Lung microvascular endothelial cell (primary cell): ENCODE data around the gene LDHAL6B. TPM values are rescaled to one million over a fixed set of nuclear protein-coding genes. Genes with fewer than 3 reads are reported as not detected.
A peak's percentile ranks its signal among the peaks of the same experiment; 100 is the strongest.
"Not testable (repeated sequence)": the region's sequence is repeated elsewhere in the genome, so short reads cannot be mapped to it uniquely, and the experiment has no call there.

Experiments used
- DNase-seq, 2 donors: peaks; one replicate each; pipeline versions ENCODE4 v3.0.0 to v3.0.0-alpha.2; 2010; ENCODE audit warnings: low read depth in 2 of 2
- total RNA-seq: library from RNA; depleted of rRNA; stranded (reverse); fragments of >200 nt; gene quantifications from 2 replicates; pipeline ENCODE4 v1.2.1, GENCODE V29; 2014

LDHAL6B gene
- total RNA-seq: not detected in 2 replicates

DNA sequence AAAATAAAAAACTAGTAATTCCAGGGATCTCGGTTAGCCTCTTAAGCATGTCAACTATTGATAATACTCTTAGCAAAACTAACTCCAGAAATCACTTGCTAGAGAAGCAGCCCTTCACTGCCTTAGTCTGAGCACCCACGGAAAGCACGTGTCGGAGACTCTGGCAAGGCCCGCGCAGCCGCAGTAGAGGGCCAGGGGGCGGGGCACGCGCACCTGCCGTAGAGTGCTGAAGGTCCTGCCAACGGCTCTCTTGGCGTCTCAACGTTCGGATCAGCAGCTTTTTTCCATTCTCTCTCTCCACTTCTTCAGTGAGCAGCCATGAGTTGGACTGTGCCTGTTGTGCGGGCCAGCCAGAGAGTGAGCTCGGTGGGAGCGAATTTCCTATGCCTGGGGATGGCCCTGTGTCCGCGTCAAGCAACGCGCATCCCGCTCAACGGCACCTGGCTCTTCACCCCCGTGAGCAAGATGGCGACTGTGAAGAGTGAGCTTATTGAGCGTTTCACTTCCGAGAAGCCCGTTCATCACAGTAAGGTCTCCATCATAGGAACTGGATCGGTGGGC is at the start of gene LDHAL6B:
Gene LDHAL6B (plus strand): TSS at position 221 of the 561 bp plus-strand sequence. CDS start 98 bp downstream, at position 319.
- DNase-seq: no peak

DNA sequence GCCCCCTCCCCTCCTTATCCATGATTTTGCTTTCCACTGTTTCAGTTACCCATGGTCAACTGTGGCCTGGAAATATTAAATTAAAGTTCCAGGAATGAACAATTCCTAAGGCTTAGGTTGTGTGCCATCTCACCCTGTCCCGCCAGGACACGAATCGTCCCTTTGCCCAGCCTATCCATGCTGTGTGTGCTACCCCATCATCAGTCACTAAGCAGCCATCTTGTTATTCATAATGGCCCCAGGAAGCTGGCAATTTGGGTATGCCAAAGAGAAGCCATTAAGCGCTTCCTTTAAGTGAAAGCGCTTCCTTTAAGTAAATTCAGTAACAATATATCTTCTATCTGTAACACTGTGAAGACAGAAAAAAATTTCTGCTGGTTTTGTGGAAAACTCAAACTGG is 49.2 kb upstream of the LDHAL6B start:
- no peak for DNase-seq

DNA sequence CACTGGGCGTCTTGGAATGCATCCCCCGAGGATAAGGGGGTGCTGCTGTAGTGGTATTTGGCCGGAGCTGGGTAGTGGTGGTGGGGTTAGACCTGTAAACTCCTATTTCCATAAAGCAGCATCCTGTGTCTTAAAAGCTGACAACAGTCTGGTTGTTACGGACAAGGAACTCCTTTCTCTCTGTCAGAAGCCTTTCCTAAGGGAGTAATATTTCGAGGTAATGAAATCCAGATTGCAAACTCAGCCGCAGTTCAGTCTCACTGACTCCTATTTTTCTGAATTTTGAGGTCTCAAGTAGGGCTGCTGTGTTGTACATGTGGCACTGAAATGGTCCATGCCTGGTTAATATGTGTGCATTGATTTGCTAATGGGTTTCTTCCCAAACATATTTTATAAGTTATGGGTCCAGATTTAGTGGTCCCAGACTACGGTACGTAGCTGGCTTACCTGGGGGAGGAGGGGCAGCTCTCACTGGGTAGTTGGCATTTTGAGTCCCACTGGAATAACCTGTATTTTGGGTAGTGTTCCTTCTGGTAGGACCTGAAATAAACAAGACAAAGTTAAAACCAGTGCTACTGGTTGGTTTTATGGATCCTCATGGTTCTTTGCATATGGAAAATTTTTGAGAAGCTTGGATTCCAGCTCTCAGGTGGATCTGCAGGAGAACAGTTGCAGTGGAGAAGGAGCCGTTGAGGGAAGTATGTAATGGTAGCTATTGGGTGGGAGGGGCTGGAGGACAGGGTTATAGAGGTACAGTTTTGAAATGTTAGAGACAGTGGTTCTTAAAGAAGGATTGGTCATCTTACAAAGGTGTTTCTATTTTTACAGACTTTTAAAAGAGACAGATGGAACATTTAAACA is 48.6 kb upstream of the LDHAL6B start:
- no peak for DNase-seq

DNA sequence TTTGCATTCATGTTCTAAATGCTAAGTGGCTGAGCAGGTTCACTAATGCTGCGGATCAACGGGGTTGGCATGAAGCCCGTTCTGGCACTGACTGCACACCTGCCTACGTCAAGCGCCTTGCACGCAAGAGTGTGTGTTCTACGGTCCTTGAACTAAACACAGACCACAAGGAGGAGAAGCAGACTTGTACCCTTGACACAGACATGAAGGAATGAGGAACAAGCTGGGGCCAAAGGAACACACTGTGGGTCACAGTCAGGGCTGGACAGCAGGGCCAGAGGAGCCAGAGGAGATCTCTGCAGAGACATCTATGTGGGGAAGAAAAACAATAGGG is 48.0 kb upstream of the LDHAL6B start:
- no peak for DNase-seq

DNA sequence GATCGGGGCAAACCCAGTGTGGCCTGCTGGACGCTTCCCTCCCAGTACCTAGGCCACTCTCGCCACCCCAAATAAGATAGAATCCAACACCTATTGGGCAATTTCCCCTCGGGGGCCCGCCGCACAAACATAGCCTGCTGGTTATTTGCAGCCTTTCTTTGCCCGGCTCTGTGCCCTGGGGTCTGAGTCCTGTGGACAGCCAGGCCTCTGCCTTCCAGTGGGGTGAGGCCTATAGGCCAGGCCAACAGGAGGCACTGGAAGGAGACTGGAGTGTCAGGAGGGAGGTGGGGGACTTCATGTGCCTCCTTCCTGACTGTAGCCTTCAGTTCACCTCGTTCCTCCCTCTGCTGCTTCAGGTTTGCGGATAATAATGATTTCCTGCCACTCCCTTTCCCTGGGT is 47.4 kb upstream of the LDHAL6B start:
- no peak for DNase-seq

DNA sequence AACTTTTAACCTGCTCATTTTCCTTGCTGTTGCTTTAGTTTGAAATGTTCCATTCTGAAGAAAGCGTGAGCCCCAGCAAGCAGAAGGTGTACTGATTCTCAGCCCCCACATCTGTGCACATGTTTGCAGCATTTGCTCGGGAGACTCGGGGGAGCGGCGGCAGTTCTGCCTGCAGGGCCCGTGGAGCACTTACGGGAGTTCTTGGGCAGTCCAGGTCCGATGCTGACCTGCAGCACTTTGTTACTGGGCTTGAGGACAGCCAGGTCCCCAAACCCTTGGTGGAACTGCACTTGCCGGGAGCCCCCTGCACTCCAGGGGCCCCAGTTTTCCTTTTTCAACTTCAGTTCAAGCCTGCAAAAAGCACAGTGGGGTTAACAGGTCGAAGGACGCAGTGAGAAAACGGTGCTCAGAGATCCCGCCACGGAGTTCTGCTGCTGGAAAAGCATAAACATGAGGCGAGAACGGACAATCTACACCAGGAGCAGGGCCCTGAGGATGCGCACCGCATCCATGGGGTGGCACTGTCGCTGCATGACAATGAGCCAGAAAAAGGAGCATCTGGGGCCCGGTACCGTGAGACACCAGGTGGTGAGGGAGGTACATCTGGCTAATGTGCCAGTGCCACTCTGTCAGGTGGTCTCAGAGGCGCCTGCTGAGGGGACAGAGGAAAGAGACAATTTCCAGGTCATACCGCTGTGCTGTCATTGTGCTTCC is 45.6 kb upstream of the LDHAL6B start:
- peak; percentile 12 to 59 for DNase-seq

DNA sequence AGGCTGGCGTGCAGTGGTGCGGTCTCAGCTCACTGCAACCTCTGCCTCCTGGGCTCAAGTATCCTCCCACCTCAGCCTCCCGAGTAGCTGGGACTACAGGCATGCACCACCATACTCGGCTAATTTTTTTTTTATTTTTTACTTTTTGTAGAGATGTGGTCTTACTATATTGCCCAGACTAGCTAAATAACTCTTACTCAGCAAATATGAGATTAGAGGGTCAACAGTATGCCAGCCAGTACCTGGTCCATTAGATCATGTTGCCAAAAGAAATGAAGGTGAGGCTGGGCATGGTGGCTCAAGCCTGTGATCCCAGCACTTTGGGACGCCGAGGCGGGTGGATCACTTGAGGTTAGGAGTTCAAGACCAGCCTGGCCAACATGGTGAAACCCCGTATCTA is 44.6 kb upstream of the LDHAL6B start:
- not testable (repeated sequence) for DNase-seq

DNA sequence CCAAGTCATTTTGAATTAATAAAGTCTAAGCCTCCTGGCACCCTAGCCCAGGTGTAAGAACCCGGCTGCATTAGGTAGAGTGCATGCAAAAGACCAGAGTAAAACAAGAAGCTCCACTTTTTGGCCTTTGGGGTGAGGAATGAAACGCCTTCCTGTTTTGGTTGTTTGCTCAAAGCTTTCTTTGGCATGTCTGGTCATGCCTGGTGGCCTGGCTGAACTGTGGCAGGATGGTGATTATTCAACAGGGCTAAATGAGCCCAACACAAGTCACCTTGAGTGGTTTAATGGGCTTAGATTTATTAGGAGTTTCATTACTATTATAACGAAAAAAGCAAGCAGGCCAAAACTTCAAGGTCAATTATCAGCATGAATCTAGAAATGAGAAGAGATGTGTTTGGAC is 40.9 kb upstream of the LDHAL6B start:
- peak; percentile 55 to 61 for DNase-seq

DNA sequence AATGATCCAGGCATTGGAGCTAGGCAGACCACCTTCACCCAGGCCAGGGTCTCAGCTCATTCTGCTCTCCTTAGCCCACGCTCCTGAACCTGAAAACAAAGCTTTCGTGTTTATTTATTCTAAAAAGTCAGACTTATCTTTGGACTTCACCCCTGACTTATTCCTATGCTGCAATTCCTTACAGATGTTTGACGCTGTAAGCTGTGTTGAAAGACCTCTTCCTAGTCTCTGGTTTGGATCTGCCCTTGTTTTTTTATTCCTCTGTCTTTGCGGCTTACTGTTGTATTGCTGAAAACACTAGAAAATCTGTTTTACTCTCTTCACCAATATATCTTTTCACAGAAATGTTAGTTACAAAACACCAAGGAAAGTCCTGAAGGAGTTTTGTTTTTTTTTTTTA is 40.5 kb upstream of the LDHAL6B start:
- DNase-seq: no peak

DNA sequence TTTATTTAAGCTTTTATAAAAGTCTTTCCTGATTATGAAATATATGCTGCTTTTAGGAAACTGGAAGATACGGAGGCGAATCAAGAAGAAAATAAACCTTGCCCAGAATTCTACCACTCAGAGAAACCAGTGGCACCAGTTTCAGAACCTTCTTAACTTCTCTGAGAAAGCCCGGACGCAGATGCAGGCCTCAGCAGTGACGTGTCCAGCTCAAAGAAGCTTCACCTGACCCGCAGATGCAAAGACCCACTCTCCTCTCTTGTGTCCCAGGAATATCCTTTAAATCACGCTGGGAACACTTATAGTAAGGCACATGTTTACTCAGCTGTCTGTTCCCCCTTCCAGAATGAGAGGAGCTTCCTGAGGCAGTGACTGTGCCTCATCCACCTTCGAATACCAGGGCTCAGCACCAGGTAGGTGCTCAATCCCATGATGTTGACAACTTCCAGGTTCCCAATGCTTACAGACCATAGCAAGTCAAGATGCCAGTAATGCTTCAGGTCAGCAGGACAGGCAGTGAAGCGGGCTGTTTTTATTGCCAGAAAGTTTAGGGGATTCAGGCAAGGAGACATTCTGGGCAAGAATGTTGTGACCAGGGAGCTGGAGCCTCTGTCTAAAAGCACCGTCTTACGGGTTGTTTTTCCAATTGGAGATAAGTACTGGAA is 39.9 kb upstream of the LDHAL6B start:
- no peak for DNase-seq

DNA sequence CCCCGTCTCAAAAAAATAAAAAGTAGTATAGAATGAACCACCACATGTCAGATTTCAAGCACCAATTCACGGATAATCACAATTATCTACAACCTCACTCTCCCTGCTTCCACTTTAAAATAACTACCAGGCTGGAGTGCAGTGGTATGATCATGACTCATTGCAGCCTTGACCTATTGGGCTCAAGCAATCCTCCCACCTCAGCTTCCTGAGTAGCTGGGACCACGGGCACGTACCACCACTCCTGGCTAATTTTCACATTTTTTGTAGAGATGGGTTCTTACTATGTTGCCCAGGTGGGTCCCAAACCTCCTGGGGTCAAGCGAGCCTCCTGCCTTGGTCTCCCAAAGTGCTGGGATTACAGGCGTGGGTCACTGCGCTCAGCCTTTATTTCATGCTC is 38.1 kb upstream of the LDHAL6B start:
- DNase-seq: peak; percentile 40 to 64

DNA sequence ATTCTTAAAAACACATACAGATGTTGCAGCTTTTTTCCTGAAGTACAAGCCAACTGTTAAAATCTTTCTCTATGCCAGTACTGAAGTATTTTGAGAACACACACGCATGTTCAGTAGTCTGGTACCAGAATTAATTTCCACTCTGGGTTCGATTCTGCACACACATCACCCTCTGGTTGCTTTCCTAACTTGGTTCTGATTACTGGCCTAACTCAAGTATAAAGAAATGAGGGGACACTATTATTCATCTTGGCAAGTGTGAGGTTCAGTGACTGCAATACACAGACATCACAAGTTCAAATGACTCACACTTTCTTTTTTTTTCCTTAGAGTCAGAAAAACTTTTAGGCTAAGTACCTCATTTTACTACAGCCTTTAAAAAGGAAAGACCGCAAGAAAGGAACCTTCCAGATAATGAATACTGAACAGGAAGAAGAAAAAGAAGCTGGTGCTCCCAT is 37.4 kb upstream of the LDHAL6B start:
- peak in 1 of 2 donors; percentile 84 for DNase-seq

DNA sequence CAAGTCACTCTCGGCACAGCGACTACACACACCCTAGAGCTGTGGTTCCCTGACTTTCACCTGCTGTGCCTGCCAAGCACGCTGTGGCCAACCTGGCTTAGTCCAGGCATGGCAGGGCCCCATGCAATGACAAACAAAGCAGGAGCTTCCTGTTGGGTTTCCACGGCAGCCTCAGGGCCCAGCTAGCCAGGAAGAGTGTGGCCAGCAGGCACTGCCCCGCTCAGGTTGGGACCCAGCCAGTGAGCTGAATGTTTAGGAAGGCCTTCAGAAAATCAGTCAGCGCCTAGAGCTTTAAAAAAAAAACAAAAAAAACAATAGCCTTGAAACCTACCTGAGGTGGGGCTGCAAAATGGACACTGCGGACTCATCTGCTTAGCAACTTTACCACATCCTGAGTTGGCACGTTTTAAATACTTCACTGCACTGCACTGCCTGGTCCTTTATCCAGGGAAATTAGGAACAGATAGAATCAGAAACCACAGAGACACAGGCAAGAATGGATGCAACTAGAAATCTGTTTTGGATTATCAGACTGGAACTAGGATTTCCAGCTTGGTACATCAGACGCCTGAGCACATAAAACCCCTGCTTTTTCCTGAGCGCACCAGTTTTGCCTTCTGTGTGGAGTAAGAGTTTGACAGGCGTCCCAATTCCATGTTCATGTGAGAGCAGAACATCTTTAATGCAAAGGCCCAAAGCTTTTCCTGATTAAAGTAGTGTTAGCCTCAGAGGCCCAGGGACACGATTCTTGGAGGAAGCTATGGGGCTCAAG is 36.2 kb upstream of the LDHAL6B start:
- peak; percentile 49 to 91 for DNase-seq

DNA sequence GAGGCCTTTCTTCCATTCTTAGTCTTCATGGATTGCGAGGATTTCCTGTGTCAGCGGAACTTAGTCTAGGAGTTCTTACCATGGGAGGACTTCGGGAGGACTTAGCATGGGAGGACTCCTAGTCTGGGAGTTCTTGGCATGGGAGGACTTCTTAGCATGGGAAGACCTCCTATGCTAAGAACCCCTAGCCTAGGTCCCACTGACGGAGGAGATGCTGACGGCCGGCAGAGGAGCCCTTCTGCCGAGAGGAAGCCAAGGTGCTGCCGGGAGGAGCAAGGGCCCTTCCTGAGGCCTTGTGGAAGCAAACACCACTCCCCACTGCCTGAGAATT is 35.6 kb upstream of the LDHAL6B start:
- no peak for DNase-seq

DNA sequence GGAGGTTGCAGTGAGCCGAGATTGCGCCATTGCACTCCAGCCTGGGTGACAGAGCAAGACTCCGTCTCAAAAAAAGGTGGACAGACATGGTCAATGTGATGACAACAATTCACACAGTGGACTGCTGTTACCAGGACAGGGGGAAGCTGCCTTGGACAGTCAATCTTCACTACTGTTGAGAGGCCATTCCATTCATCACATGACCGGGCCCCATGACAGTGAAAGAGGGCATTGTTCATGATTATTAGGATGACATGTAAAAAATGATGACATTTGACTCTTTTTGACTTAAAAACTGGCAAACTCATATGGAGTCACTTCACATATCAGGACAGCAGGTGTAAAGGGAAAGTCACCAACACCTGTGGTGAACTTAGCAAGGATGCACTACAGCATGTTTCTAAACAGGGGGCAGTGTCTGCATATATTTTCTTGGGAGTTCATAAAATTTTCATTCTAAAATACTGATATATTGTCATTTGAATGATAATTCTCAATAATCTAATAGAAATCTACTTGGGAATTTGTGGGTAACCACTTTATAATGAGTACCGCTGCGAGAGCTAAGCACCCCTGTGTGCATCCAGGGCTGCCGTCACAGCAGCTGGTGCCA is 34.2 kb upstream of the LDHAL6B start:
- no peak for DNase-seq

DNA sequence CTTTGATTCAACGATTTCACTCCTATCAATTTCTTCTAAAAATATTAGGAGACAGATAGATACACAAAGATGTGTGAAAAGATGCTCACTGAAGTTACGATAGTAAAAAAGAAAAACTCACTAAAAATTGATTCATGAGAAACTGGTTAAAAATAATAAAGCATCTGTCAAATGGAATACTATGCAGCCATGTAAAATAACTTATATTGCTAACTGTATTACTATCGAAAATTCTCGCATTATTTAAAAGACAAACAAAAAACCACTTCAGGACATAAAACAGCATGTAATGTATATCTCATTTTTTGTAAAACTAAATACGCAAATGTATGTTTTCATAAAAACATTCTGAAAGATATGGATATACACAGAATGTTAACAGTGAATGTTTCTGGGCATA is 33.4 kb upstream of the LDHAL6B start:
- DNase-seq: no peak

DNA sequence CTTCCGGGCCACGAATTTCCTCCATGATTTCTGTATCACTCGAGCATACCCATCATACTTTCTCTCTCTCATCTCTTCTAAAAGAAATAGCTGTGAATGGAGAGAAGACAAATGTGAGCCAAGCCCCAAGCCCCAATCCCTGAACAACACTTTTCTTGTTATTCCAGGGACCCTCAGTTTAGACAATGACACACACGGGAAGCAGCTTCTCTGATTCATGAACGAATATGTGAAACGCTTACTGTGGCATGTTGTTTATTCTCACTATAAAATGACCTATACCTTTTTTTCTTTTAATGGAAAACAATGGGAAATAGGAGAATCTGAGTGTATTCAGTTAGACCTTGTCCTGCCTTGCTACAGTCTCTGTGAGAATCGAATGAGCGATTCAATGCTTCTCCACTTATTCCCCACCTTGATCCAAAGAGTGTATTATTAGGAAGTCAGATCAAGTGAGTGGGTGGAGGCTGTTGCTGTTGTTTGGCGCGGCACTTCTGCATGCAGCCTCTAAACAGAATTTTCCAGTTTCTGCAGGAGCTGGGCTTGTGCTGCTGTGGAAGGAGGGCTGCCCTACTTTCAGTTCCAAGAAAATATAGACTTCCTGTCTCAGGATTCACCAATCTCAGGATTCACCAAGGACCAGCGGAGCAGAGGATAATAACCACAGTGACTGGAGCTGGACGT is 32.4 kb upstream of the LDHAL6B start:
- DNase-seq: peak; percentile 16 to 18

DNA sequence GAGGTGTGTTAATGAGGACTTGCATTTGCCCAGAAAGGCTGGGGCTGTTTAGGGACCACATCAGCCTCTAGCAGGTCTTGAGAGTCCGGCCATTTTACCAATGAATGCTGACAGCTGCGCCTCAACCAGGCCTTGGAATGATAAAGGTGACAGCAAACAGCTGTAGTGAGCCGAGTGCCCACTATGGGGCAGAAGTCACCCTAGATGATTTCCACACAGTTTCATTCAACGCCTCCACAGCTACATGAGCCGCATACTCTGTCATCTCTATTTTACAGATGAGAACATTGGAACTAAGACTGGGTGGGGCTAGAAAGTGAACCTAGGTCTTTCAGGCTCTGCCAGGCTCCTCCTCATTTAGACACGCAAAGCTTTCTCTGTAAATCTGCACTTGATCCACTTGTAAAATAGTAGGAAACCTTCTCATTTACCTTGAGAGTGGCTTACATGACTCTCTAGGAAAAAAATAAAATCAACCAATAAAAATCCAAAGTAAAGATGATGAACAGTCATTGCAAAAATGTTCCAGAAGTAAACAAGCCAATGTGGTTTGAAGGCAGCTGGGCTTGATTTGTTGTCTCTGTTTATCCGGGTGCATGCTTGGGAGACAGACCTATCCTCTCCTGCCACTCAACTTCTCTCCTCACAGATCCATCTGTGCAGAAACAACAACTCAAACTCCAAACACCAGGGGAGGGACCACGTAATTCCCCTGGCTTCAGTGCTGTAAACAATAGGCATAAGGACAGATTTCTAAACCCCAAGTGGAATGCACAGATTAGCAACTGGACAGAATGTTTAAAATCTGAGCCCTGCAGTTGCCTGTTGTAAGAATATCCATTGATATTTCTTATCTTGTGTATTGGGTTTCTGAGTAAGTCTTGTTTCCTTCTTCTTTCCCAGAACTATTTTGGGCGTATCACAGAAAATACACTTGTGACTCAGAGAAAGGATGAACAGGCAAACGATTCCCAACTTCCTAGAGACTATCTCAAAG is 31.5 kb upstream of the LDHAL6B start:
- DNase-seq: peak; percentile 80 to 83
